A549 (cell line): Measurements from ENCODE around the gene TSR1.

Experiments
- ESRRA ChIP-seq: fragments of 150-350 bp; IDR thresholded peaks from 2 replicates; pipeline ENCODE4 v1.6.1; 2014; ENCODE audit warnings: mild to moderate bottlenecking, low read length, borderline replicate concordance
- FOSL2 ChIP-seq, 2 experiments: fragments of 450-650 bp in 1 of 2; fragments of >200 bp in 1 of 2; sonication (Bioruptor Twin) in 1 of 2; formaldehyde crosslinking; IDR thresholded peaks; 2 replicates each; pipeline versions ENCODE4 v1.5.0 to v1.6.1; 2016 to 2020; ENCODE audit warnings: mild to moderate bottlenecking in 1 of 2, moderate library complexity in 1 of 2
- POLR2A ChIP-seq: IDR thresholded peaks from 2 replicates; pipeline ENCODE4 v1.6.1; 2012; ENCODE audit warnings: mild to moderate bottlenecking, low read length

DNA sequence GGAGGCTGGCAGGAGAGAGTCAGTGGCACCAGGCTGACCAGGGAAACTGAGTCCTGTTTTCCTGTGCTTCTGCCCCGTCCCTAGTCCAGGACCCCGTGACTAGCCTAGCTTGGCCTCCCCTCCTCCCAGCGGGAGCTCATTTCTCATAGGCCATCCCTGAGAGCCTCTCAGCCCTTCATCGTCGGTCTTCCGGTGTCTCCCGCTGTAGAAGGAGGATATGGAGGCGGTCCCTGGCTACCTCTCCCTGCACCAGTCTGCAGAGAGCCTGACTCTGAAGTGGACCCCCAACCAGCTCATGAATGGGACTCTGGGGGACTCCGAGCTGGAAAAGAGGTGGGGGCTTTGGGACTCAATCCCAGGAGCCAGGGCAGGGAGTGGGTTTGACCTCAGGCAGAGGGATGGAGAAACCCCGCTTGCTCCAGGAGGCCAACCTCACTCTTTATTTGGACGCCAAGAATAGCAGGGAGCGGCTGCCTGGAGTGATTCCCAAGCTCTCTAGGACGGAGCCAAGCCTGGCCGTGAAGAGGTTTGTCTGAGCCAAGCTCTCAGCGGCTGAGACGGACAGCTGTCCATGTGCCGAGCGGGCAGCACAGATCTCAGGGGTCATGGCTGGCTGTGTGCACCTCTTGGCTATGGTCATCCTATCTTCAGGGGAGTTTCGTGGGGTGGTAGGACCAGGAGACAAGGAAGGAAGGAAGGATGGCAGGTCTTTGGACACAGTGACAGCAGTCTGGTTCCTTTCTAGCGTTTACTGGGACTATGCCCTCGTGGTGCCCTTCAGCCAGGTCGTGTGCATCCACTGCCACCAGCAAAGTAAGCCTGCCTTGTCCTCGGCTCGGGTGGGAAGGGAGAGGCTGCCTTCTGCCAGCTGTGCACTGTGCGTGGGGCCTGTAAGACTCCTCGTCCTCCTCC lies 27.9 kb upstream of the TSR1 start:
- TF ChIP-seq FOSL2 (IDR thresholded peaks at IDR 0.05) (no peak), FOSL2 (CRISPR knock-in tag; IDR thresholded peaks at IDR 0.05) (no peak), POLR2A (no peak), ESRRA (no peak)
